Activated CD8-positive, alpha-beta memory T cell treated with anti-CD3 and anti-CD28 coated beads for 36 hours (primary cell): ENCODE measurements around the gene PRRX2. TPM values are rescaled to one million over a fixed set of nuclear protein-coding genes. Genes with fewer than 3 reads are reported as not detected.
"Not testable (repeated sequence)": the region's sequence is repeated elsewhere in the genome, so short reads cannot be mapped to it uniquely, and the experiment has no call there.

Experiments
- CTCF ChIA-PET: fragments of 350-600 bp; sonication (Branson Sonifier 250); formaldehyde crosslinking; loops from one replicate; lab custom pipeline; 2021; ENCODE audit warnings: antibody characterized with exemption; lab: Charles Lee
- POLR2A ChIA-PET: fragments of 350-600 bp; sonication (Branson Sonifier 250); formaldehyde crosslinking; loops from one replicate; lab custom pipeline; 2021; ENCODE audit warnings: antibody characterized with exemption; lab: Charles Lee
- total RNA-seq, 2 experiments: library from RNA; stranded (reverse); gene quantifications; one replicate each; pipeline ENCODE4 v1.2.3, GENCODE V29; 2021

Gene PRRX2
- total RNA-seq, 2 experiments from 2014 or later = 0.63 to 0.99 TPM

GRCh38 chr9:129632460-129632859, 33.0 kb upstream of the PRRX2 start:
- ChIA-PET CTCF (interaction anchor here (1.6 kb wide), 1 partner anchor 458 kb away, joined by 4 read pairs; no protein-coding TSS in a partner anchor), POLR2A (interaction anchor here (0.5 kb wide), 1 partner anchor 185 kb away, joined by 3 read pairs; no protein-coding TSS in a partner anchor)

DNA sequence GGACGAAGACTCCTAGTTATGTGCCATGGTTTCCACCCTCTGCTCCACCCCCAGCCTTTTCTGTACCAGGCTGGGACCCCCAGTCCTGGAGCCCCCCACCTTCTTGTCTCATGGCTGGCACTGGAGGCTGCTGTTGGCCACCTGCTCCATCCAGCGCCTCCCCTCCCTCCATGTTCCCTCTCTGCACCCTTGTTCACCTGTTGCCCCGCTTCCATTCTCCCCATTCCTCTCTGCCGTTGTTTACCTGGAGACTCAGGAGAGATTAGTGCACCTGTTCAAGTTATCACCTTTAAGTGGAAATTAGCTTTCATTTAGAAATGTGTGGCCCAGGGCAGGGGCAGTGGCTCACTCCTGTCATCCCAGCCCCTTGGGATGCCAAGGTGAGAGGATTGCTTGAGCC, 32.2 kb upstream of the PRRX2 start:
- ChIA-PET CTCF (no interaction called here), POLR2A (no interaction called here)

- ChIA-PET CTCF (no interaction called here), POLR2A (no interaction called here)
Observed at GRCh38 chr9:129633848-129634247, 31.6 kb upstream of the PRRX2 start.

DNA sequence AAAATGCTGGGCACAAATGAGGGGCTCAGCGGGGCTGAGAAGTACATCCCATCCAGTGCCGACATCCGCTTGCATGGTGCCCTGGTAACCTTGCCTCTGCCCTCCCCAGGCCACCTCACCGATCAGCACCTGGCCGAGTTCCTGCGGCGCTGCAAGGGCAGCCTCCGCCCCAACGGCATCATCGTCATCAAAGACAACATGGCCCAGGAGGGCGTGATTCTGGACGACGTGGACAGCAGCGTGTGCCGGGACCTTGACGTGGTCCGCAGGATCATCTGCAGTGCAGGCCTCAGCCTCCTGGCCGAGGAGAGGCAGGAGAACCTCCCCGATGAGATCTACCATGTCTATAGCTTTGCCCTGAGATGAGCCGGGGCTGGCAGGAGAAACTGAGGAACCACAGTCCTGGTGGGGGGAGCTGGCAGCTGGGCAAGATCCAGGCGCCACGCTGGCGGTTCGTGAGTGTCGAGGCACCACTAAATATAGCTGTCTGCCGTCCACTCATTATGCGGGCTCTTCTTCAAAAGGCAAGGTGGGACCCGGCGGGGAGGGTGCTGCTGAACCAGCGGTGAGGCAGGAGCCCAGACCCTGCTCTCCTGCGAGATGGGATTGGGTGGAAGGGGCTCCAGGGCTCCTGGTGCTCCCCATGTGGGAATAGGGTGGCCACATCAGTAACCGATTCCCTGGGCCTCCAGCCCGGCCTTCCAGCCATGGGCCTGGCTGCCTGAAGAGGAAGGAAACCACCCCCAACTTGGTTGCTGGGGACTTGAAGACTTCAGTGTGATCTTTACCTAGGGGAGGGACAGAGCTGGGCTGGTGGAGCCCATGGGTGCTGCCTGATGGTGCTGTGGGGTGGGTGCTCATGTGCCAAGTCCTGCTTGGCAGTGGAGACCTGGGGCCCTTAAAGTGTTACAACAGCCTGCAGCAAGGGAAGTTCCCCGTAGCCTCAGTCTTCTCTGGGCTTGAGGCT, 30.1 kb upstream of the PRRX2 start:
- CTCF ChIA-PET = no interaction called here
- POLR2A ChIA-PET = no interaction called here

DNA sequence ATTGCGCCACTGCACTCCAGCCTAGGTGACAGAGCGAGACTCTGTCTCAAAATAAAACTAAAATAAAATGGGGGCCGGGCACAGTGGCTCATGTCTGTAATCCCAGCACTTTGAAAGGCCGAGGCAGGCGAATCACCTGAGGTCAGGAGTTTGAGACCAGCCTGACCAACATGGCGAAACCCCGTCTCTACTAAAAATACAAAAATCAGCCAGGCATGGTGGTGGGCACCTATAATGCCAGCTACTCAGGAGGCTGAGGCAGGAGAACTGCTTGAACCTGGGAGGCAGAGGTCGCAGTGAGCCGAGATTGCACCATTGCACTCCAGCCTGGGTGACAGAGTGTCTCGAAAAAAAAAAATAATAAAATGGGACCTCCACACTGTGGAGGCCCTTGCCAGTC, 29.1 kb upstream of the PRRX2 start:
- CTCF ChIA-PET, POLR2A ChIA-PET: not testable (repeated sequence)

GRCh38 chr9:129637102-129637501, 28.3 kb upstream of the PRRX2 start:
- CTCF ChIA-PET = interaction anchor here (1.1 to 5.6 kb wide), 2 partner anchors 11 to 101 kb away, joined by 3 to 41 read pairs; partner anchors contain the start of gene NTMT1
- POLR2A ChIA-PET = interaction anchor here (2.2 kb wide), 1 partner anchor 10 kb away, joined by 7 read pairs; no protein-coding TSS in a partner anchor

DNA sequence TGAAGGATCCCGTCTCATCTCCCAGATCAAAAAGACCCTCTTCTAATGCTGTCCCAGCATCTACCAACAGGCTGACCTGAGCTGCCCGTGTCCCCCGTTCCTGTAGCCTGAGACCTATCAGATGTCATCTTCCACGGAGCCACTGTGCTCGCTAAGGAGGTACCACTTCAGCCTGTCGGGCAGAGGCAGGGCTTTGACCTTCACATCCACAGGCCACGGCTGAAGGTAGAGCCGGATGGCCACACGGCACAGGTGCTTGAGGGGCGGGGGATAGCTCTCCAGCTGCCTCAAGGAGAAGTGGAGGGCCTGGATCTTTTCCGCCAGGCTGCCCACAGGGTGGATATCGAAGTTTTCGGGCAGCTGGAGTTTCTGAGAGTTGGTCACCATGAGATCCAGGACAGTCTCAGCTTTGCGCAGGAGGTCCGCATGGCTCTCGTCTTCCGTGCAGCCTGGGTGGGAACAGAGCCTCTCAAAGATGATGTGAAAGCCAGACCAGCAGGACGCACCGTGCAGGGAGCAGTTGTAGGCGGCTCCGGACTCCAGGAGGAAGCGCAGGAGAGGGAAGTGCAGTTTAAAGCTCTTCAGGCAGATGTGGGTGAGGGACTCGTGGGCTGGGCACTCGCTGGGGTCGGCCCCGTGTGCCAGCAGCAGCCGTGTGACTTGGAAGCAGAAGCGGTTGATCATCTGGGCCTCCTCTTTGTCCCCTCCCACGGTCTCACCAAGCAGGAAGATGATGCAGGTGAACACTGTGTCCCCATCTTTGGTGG, 27.6 kb upstream of the PRRX2 start:
- ChIA-PET POLR2A (interaction anchor here (2.2 kb wide), 1 partner anchor 10 kb away, joined by 7 read pairs; no protein-coding TSS in a partner anchor), CTCF (interaction anchor here (1.1 to 5.6 kb wide), 2 partner anchors 12 to 100 kb away, joined by 3 to 41 read pairs; partner anchors contain the start of gene NTMT1)

GRCh38 chr9:129639034-129639630, 26.3 kb upstream of the PRRX2 start:
- POLR2A ChIA-PET = interaction anchor here (0.9 to 2.2 kb wide), 2 partner anchors 12 to 14 kb away, joined by 3 to 7 read pairs; no protein-coding TSS in a partner anchor
- CTCF ChIA-PET = interaction anchor here (0.8 to 5.6 kb wide), 5 partner anchors 13 to 509 kb away, joined by 3 to 41 read pairs (median 4); partner anchors contain the start of gene NTMT1

GRCh38 chr9:129639756-129640085, 25.7 kb upstream of the PRRX2 start:
- POLR2A ChIA-PET = interaction anchor here (0.9 to 1.9 kb wide), 3 partner anchors 14 to 499 kb away, joined by 3 to 6 read pairs (median 3); partner anchors contain the start of gene NTMT1

DNA sequence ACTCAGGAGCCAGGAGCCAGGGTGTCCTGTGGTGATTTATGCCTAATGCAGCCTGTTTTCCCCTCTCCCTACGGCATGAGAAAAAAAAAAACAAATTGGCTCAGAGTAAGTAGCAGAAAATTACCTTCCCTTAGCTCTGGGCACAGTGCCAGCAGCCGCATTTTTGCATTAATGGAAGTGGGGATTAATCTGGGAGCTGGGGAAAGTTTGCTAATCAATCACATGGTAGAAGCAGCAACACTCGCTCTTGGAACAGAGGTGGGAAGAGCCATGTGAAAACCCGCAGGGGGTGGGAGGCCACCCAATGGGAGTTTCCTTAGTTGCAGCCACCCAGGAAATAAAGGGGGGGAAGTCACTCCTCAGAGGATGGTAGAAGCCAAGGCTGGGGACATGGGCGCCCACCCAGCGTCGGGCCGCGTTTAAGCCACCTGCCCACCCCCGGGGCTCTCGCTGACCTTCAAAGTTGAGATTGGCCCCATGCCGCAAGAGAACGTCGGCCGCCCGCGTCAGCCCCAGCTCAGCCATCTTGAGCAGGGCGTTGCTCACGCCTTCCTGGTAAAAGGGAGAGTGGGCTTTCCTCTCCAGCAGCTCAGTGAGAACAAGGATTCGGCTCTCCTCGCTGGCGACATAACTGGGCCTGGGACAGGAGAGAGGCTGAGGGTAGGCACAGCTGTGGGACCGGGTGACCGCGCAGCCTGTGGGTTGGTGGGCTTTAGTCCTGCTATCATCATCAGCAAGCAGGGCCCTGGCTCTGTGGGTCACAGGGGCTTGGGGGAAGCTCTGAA, 25.2 kb upstream of the PRRX2 start:
- POLR2A ChIA-PET = interaction anchor here (1.1 to 1.9 kb wide), 3 partner anchors 13 to 500 kb away, joined by 3 to 6 read pairs (median 3); partner anchors contain the start of gene NTMT1
- CTCF ChIA-PET = interaction anchor here (0.7 to 5.6 kb wide), 5 partner anchors 10 to 153 kb away, joined by 3 to 41 read pairs (median 3); partner anchors contain the start of gene NTMT1

More at GRCh38 chr9:129639756-129640085, 25.7 kb upstream of the PRRX2 start:
- CTCF ChIA-PET = interaction anchor here (0.7 to 5.6 kb wide), 5 partner anchors 9 to 509 kb away, joined by 3 to 41 read pairs (median 3); partner anchors contain the start of gene NTMT1

DNA sequence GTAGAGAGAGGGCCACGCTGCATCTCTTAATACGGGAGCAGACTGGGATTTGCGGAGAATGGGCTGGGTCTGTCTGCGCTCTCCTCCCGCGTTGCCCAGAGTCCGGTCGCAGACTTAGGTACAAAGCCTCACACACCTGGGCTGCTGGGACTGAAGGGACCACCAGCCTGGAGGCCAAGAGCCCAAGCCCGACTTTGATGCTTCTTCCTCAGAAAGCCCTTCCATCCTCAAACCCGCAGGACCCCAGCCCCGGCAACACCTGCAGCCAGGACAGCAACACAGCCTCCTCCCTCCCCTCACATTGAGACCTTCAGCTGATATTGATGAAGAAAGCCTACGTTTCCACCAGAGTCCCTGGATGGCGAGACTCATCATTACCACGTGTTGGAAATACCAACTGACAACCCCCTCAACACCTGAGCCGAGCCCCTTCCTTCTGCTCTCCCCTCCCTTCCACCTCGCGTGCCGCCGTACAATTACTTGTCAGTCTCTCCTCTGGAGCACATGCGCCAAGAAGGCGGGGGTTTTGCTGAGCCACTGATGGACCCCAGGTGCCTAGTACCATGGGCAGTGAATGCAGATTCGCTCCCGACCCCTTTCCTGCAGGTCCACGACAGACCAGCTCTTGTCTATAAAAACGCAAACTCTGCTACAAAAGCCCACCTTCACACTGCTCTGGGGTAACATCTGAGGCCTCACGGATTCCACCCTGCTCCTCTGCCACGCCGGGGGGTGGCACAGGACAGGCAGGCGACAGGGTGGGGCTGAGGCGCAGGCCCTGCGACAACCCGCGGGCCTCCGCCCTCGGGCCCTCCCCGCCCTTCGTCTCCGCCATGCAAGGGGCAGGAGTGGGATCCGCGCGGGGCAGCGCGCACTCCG, 24.3 kb upstream of the PRRX2 start:
- POLR2A ChIA-PET = interaction anchor here (1.0 to 1.9 kb wide), 4 partner anchors 12 to 501 kb away, joined by 3 to 6 read pairs (median 3); partner anchors contain the start of gene NTMT1
- CTCF ChIA-PET = interaction anchor here (1.3 to 5.6 kb wide), 2 partner anchors 15 to 57 kb away, joined by 3 to 41 read pairs; partner anchors contain the start of gene NTMT1

DNA sequence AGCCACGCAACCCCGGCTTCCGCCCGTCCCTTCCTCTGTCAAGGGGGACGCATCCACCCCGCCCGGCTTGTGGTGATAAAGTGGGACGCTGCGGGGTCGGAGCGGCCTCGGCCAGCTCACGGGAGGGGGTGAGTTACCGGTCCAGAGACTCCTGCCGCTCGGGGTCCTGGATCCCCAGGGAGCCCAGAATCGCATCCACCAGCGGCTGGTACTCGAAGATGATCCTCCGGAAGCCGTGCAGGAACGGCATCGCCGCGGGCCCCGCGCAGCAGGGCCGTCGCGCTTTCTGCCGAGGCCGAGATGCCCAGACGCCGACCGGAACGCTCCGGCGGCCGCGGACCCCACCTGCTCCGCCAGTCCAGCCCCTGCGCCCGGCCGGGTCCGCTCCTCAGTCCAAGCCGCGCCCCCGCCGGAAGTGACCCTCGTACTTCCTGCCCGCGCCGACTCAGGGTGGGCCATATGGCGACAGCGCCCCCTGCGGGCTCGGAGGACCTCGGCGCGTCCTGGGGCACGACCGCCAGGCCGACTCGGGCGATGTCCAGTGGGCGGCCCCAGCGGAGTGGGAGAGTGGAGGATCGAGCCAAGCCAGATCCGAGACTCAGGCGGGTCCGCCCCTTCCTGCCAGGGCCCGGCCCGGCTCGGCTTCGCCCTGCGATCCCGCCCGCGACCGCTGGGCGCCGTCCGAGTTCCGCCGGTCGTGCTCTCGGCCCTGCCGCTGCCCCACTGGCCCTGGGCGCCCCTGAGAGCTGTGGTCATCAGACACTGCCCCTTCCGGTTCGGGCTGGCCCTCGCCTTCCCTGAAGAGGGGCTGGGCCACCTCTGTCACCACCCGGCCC, 23.5 kb upstream of the PRRX2 start, which contains the start of gene ASB6:
Gene ASB6, minus strand, starts transcription at position 402 of the 836 bp plus-strand sequence. Its CDS starts 152 bp downstream, at position 250.
- CTCF ChIA-PET = interaction anchor here (0.7 to 5.6 kb wide), 7 partner anchors 9 to 149 kb away, joined by 3 to 41 read pairs (median 5); partner anchors contain the start of gene NTMT1
- POLR2A ChIA-PET = interaction anchor here (1.0 to 1.1 kb wide), 2 partner anchors 13 to 15 kb away, joined by 3 read pairs; no protein-coding TSS in a partner anchor

DNA sequence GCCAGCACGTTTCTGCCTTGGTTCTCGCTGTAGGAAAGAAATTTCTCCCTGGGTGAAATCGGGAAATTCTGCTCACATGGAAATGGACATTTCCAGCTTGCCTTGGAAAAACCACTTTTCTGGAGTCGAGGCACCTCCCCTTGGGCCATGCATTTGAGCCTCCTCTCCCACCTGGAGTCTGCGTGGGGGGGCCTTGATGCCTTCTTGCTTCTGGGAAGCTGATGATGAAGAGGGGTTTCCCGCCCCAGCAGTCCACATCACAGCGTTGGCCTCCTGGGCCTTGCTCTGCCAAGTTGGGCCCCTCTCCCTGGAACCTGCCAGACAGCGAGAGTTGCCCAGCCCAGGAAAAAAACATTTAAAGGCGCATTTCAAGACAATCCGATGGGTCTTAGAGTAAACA, 21.7 kb upstream of the PRRX2 start:
- CTCF ChIA-PET = interaction anchor here (0.6 to 1.8 kb wide), 8 partner anchors 82 to 1305 kb away, joined by 3 to 12 read pairs (median 4); no protein-coding TSS in a partner anchor
- POLR2A ChIA-PET = no interaction called here

DNA sequence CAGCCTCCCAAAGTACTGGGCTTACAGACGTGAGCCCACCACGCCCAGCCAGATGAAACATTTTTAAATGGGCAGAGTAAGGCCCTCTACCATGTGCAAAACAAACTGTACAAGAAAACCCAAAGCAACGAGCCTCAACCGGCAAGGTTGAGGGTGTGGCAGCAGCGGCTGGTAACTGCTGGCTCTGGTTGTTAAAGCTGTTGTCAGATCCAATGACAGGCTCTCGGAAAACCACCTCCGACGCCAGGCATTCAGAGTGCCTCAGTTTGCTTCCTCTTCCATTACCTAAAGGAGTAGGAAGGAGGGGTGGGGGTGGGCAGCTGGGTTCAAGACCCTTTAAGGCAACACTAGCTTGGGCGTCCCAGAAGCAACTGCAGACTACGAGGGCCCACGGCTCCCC, 21.1 kb upstream of the PRRX2 start:
- ChIA-PET POLR2A (no interaction called here), CTCF (interaction anchor here (0.6 to 1.3 kb wide), 2 partner anchors 142 to 470 kb away, joined by 4 read pairs; no protein-coding TSS in a partner anchor)

GRCh38 chr9:129644902-129645301, 20.5 kb upstream of the PRRX2 start:
- ChIA-PET CTCF (interaction anchor here (1.3 kb wide), 1 partner anchor 470 kb away, joined by 4 read pairs; no protein-coding TSS in a partner anchor), POLR2A (no interaction called here)
